RWPE1 (cell line): ENCODE results near the gene NKD1.
"Not testable (repeated sequence)": the region's sequence is repeated elsewhere in the genome, so short reads cannot be mapped to it uniquely, and the experiment has no call there.

Source experiments
- CTCF ChIA-PET: fragments of 350-600 bp; sonication (Branson Sonifier 250); formaldehyde crosslinking; extraction: SDS; loops from one replicate; lab custom pipeline; 2021; lab: Yijun Ruan, JAX
- POLR2A ChIA-PET: fragments of 400-600 bp; formaldehyde crosslinking; extraction: SDS; loops from one replicate; lab custom pipeline; 2020; ENCODE audit warnings: antibody characterized with exemption; ENCODE audit not compliant: low non-redundant PET; lab: Yijun Ruan, JAX
- DNase-seq: peaks from one replicate; pipeline ENCODE4 v3.0.0; 2012; ENCODE audit warnings: low spot score
- H3K27ac ChIP-seq: fragments of 450-650 bp; 2 replicates; pipeline ENCODE4 v1.5.1; 2017
- TF ChIP-seq, protein P1 (sequence below): fragments of 450-650 bp; conservative IDR thresholded peaks from 2 replicates; pipeline ENCODE4 v1.5.1; 2017; ENCODE audit warnings: low read depth, mild to moderate bottlenecking

The NKD1 gene

DNA sequence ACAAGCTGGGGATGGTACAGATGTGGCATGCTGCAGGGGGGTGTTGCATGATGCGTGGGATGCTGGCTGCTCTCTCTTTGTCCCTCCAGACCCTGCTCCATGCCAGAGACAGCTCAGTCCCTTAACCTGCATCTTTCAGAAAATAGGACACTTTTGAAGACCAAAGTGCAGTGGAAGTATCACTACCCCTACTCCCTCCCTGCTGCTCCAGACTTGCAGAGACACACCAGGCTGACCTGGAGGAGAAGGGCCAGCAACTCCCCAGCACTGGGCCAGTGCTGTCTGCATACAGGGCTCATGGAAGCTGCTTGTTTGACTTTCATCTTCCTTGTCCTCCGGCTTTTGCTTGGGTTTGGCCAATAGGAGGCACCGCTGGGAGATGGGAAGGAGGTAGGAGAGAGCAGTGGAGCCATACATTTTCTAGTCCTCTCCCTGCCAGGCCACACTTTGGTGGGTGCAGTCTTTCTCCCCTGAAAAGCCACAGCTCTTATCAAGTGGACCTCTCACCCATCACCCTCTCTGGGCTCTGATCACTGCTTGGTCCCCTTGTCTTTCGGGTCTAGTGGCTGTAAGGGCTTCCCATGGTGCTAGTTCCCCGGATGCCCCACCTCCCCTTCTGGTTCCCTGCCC lies 46.1 kb upstream of the NKD1 start:
- TF ChIP-seq, protein P1, sequence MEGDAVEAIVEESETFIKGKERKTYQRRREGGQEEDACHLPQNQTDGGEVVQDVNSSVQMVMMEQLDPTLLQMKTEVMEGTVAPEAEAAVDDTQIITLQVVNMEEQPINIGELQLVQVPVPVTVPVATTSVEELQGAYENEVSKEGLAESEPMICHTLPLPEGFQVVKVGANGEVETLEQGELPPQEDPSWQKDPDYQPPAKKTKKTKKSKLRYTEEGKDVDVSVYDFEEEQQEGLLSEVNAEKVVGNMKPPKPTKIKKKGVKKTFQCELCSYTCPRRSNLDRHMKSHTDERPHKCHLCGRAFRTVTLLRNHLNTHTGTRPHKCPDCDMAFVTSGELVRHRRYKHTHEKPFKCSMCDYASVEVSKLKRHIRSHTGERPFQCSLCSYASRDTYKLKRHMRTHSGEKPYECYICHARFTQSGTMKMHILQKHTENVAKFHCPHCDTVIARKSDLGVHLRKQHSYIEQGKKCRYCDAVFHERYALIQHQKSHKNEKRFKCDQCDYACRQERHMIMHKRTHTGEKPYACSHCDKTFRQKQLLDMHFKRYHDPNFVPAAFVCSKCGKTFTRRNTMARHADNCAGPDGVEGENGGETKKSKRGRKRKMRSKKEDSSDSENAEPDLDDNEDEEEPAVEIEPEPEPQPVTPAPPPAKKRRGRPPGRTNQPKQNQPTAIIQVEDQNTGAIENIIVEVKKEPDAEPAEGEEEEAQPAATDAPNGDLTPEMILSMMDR = no peak
- H3K27ac ChIP-seq = no peak overlapping the region
- POLR2A ChIA-PET = no interaction called here
- CTCF ChIA-PET = interaction anchor here (0.7 kb wide), 2 partner anchors 49 to 124 kb away, joined by 3 to 4 read pairs; no protein-coding TSS in a partner anchor
- DNase-seq = no peak

DNA sequence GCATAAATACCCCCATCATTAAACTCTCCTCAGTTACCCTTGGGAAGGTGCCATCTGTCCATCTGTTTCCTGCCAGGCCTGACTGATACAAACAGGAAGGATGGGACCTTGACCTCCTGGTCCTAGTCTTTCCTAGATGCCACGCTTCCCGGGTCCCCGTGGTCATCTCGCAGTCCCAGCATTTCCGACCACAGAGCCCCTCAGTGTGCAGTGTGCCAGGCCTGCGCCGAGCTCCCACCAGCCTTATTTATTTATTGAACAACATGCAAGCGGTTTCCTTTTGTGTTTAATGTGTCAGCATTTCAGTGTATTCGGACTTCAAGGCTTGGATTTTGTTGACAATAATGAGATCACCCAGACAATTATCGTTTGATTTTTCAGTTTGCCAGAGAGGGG lies 45.6 kb upstream of the NKD1 start:
- no peak for DNase-seq
- no peak overlapping the region for H3K27ac ChIP-seq
- CTCF ChIA-PET = no interaction called here
- POLR2A ChIA-PET = no interaction called here
- TF ChIP-seq, protein P1 = no peak

DNA sequence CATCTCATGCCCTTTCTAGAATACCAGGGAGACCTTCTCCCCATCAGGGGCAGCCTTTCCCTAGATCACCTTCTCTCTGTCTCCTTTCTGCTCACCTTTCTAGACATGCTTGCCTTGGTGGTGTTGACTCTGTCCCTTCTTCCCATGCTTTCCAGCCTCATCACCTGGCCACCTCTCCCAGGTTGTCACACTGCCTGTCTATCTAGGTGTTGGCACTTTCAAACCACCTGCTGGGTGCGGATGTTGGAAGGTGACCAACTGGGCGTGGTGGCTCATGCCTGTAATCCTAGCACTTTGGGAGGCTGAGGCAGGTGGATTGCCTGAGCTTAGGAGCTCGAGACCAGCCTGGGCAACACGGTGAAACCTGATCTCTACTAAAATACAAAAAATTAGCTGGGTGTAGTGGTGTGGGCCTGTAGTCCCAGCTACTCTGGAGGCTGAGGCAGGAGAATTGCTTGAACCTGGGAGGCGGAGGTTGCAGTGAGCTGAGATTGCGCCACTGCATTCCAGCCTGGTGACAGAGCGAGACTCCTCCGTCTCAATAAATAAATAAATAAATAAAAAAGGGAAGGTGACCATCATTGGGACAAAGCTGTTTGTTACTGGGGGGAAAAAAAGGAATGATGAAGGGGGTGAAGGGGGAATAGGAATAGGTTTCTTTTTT lies 44.2 kb upstream of the NKD1 start:
- POLR2A ChIA-PET, DNase-seq, H3K27ac ChIP-seq: not testable (repeated sequence)
- CTCF ChIA-PET = interaction anchor here (0.6 kb wide), 1 partner anchor 41 kb away, joined by 3 read pairs; no protein-coding TSS in a partner anchor

DNA sequence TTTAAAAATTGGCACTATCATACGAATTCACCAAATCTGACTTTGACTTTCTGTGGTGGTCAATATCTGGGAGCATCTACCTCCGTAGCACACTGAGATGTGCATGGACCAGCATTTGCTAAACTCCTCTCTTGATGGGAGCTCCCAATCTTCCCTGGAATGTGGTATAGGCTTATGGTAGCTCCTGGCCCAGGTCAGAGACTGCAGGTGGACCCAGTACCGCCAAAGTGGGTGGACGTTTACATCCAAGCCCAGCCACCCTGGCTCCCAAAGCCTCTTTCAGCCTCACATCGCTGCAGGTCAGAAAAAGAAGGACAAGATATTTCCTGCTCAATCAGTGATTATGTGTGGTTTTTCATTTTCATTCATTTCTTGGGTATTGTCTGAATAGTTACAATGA lies 43.1 kb upstream of the NKD1 start:
- ChIA-PET POLR2A (no interaction called here), CTCF (interaction anchor here (0.5 kb wide), 1 partner anchor 8 kb away, joined by 3 read pairs; no protein-coding TSS in a partner anchor)
- no peak overlapping the region for H3K27ac ChIP-seq
- TF ChIP-seq, protein P1 = no peak
- DNase-seq = no peak

DNA sequence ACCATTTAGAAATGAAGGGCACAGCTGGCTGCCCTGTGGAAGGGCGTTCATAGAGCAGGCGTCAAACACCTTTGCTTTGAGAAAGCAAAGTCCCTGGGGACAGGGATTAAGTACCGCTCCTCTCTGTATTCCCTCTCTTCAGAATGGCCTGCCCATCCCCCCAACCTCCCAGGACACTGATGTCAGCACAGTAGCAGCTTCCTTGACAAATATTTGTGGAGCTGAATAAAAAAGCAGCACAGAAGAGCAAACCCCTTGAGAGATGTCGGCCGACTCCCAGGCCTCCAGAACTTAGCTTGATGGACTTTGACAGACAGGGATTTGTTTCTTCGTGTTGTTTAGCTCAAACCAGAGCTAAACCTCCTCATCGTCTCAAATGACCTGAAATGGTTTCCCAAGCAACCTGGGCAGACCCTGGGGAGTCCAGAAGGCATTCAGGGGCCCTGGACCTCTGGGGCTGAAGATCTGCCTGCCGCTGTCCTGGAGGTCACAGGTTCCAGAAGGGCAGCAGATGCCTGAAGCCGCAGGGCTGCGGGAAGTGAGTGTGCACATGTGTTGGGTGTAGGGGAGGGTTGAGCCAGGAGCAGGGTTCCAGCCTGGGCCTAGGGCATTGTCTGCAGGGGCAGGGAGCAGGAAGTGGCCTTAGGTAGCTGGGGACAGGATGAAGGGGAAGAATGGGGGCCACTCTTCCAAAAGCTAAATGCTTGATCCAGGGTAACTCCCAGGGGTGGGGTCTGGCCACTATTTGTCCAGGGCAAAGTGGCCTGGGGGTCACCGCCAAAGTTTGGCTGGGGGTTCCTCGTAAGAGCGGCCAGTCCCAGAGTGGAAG lies 42.3 kb upstream of the NKD1 start:
- no peak for DNase-seq

DNA sequence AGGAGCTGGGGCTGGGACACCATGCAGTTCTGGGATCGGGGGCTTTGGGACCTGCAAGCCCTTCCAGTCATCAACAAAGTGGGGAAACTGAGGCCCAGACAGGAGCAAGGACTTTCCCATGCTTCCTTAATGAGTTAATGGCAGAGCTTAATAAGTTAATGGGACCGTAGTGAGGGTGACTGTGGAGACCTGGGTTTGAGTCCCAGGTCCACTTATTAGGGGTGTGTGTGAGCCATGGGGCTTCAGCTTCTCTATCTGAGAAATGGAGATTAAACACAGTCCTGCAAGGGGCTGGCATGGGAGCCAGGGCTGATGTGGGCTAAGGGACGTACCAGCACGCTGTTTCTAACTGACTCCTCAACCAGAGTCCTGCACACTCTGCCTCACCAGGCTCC lies 41.7 kb upstream of the NKD1 start:
- no peak overlapping the region for H3K27ac ChIP-seq
- ChIA-PET POLR2A (no interaction called here), CTCF (no interaction called here)
- TF ChIP-seq, protein P1 = no peak
- no peak for DNase-seq

More for the DNA sequence above, 42.3 kb upstream of the NKD1 start:
- POLR2A ChIA-PET = no interaction called here
- H3K27ac ChIP-seq = no peak overlapping the region
- CTCF ChIA-PET = no interaction called here
- TF ChIP-seq, protein P1 = no peak
